ENCODE data around the gene RNF135. TPM values are rescaled to one million over a fixed set of nuclear protein-coding genes. Genes with fewer than 3 reads are reported as not detected.

The RNF135 gene
- total RNA-seq, 2 donors from 2014 or later, result 13.7 to 18.8 TPM

- no peak for TF ChIP-seq POLR2A (IDR thresholded peaks at IDR 0.05)
- TF ChIP-seq CTCF (IDR thresholded peaks at IDR 0.05), result no peak
- Histone ChIP-seq H3K4me3 (no peak overlapping the region), H3K9me3 (no peaks in the 10 kb centered on the region), H3K36me3 (replicated peaks in 1 of 2; ENCODE audit: insufficient read depth in 1 of 2, low read depth in 2 of 2) (peaks cover 13 to 20% of the 10 kb centered on the region in 2 donors), H3K27ac (no peak overlapping the region), H3K4me1 (peaks cover 4% of the 10 kb centered on the region), H3K27me3 (no peaks in the 10 kb centered on the region)
- ATAC-seq (no peak), DNase-seq (no peak)
- intact Hi-C loops (cut with DNase I), result no loop called here
- 92 to 99% methylated on average over 6 of the region's 6 CpGs for WGBS, 2 donors
These were observed 26.4 kb downstream of the RNF135 start for GRCh38 chr17:30997270-30997669.

DNA sequence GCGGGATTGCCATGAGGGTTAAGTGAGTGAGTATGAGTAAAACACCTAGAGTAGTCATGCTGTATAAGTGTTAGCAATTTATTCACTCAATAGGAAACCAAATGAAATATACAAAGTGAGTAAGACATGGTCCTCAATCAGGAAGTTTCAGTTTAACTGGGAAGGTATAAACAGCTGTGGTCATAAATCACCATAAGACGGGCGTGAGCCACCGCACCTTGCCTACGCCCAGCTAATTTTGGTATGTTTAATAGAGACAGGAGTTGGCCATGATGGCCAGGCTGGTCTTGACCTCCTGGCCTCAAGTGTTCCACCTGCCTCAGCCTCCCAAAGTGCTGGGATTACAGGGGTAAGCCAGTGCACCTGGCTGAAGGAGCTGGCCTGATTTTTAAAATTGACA, 27.0 kb downstream of the RNF135 start:
- H3K27ac ChIP-seq, result no peak overlapping the region
- WGBS, 2 donors, result 96 to 98% methylated on average over 5 of the region's 5 CpGs
- no peak overlapping the region for H3K4me3 ChIP-seq
- DNase-seq (no peak), ATAC-seq (no peak)
- peaks cover 4% of the 10 kb centered on the region for H3K4me1 ChIP-seq
- intact Hi-C loops (cut with DNase I), result no loop called here
- TF ChIP-seq CTCF (IDR thresholded peaks at IDR 0.05), result no peak
- peaks cover 13 to 20% of the 10 kb centered on the region in 2 donors for H3K36me3 ChIP-seq (replicated peaks in 1 of 2; ENCODE audit: insufficient read depth in 1 of 2, low read depth in 2 of 2)
- no peaks in the 10 kb centered on the region for H3K27me3 ChIP-seq
- H3K9me3 ChIP-seq, result no peaks in the 10 kb centered on the region

DNA sequence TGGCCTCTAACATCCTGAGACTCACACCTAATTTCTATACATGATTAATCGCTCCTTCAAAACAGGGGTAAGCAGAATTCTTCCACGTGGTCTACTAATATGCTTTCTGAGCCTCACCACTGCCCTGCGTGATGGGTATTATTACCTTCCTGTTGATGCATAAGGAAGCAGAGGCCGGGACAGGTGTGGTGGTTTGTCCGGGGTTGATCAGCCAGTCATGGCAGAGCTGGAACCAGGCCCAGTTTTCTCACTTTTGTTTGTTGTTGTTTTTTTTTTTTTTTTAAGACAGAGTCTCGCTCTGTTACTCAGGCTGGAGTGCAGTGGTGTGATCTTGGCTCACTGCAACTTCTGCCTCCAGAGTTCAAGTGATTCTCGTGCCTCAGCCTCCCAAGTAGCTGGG, 31.2 kb downstream of the RNF135 start:
- Histone ChIP-seq H3K4me1 (peaks cover 4% of the 10 kb centered on the region), H3K27ac (no peak overlapping the region), H3K9me3 (no peaks in the 10 kb centered on the region), H3K36me3 (replicated peaks in 1 of 2; ENCODE audit: insufficient read depth in 1 of 2, low read depth in 2 of 2) (peaks cover 12 to 13% of the 10 kb centered on the region in 2 donors), H3K4me3 (no peak overlapping the region), H3K27me3 (no peaks in the 10 kb centered on the region)
- no peak for DNase-seq
- ATAC-seq, result no peak
- intact Hi-C loops (cut with DNase I), result no loop called here
- WGBS, 2 donors, result 77 to 85% methylated on average over 7 of the region's 7 CpGs
- TF ChIP-seq POLR2A (IDR thresholded peaks at IDR 0.05), result no peak
- TF ChIP-seq CTCF (IDR thresholded peaks at IDR 0.05), result no peak

GRCh38 chr17:31003225-31003866, 32.5 kb downstream of the RNF135 start:
- intact Hi-C loops (cut with DNase I), result no loop called here
- TF ChIP-seq POLR2A (IDR thresholded peaks at IDR 0.05), result no peak
- no peak for TF ChIP-seq CTCF (IDR thresholded peaks at IDR 0.05)
- Histone ChIP-seq H3K4me1 (peaks cover 15% of the 10 kb centered on the region), H3K27me3 (no peaks in the 10 kb centered on the region), H3K9me3 (no peaks in the 10 kb centered on the region), H3K36me3 (replicated peaks in 1 of 2; ENCODE audit: insufficient read depth in 1 of 2, low read depth in 2 of 2) (peaks cover 5 to 8% of the 10 kb centered on the region in 2 donors), H3K4me3 (no peak overlapping the region), H3K27ac (no peak overlapping the region)
- ATAC-seq (no peak), DNase-seq (no peak)
- 94 to 96% methylated on average over 5 of the region's 5 CpGs for WGBS, 2 donors

- Histone ChIP-seq H3K36me3 (replicated peaks in 1 of 2; ENCODE audit: insufficient read depth in 1 of 2, low read depth in 2 of 2) (peaks cover 0 to under 1% of the 10 kb centered on the region in 2 donors), H3K4me3 (no peak overlapping the region), H3K9me3 (no peaks in the 10 kb centered on the region), H3K27ac (no peak overlapping the region), H3K27me3 (no peaks in the 10 kb centered on the region), H3K4me1 (peaks cover 15% of the 10 kb centered on the region)
- WGBS, 2 donors, result 78 to 83% methylated on average over 2 of the region's 2 CpGs
- ATAC-seq, result no peak
- DNase-seq, result no peak
- intact Hi-C loops (cut with DNase I), result no loop called here
- TF ChIP-seq POLR2A (IDR thresholded peaks at IDR 0.05) (no peak), CTCF (IDR thresholded peaks at IDR 0.05) (no peak)
These were observed 33.3 kb downstream of the RNF135 start for GRCh38 chr17:31004160-31004559.

Measured in body of pancreas (tissue), 4 donors.